ENCODE results near the gene SLC28A1. TPM values are rescaled to one million over a fixed set of nuclear protein-coding genes. Genes with fewer than 3 reads are reported as not detected.

SLC28A1 gene
- total RNA-seq, 2 experiments from 2014 or later: not detected

- POLR2A ChIA-PET: no interaction called here
- no peaks in the 10 kb centered on the region for H3K9me3 Mint-ChIP-seq
These were observed 4.2 kb downstream of the SLC28A1 start for GRCh38 chr15:84888639-84889038.

GRCh38 chr15:84889313-84889990 is 5.0 kb downstream of the SLC28A1 start:
- Mint-ChIP-seq H3K9me3 (no peaks in the 10 kb centered on the region), H3K4me1 (ENCODE audit: low read depth) (peaks cover 2% of the 10 kb centered on the region), H3K4me3 (no peak overlapping the region), H3K36me3 (ENCODE audit: low read depth) (no peaks in the 10 kb centered on the region), H3K27ac (no peak overlapping the region), H3K27me3 (no peaks in the 10 kb centered on the region)
- no peak for ATAC-seq
- no peak for DNase-seq
- ChIA-PET POLR2A (interaction anchor here (0.6 kb wide), 1 partner anchor 146 kb away, joined by 3 read pairs; no protein-coding TSS in a partner anchor), CTCF (no interaction called here)
- TF ChIP-seq, protein P1, sequence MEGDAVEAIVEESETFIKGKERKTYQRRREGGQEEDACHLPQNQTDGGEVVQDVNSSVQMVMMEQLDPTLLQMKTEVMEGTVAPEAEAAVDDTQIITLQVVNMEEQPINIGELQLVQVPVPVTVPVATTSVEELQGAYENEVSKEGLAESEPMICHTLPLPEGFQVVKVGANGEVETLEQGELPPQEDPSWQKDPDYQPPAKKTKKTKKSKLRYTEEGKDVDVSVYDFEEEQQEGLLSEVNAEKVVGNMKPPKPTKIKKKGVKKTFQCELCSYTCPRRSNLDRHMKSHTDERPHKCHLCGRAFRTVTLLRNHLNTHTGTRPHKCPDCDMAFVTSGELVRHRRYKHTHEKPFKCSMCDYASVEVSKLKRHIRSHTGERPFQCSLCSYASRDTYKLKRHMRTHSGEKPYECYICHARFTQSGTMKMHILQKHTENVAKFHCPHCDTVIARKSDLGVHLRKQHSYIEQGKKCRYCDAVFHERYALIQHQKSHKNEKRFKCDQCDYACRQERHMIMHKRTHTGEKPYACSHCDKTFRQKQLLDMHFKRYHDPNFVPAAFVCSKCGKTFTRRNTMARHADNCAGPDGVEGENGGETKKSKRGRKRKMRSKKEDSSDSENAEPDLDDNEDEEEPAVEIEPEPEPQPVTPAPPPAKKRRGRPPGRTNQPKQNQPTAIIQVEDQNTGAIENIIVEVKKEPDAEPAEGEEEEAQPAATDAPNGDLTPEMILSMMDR (IDR thresholded peaks at IDR 0.05): no peak
- intact Hi-C loops (cut with micrococcal nuclease): no loop called here

More at GRCh38 chr15:84888639-84889038, 4.2 kb downstream of the SLC28A1 start:
- Mint-ChIP-seq H3K4me3 (no peak overlapping the region), H3K4me1 (ENCODE audit: low read depth) (peaks cover 2% of the 10 kb centered on the region), H3K27me3 (no peaks in the 10 kb centered on the region), H3K36me3 (ENCODE audit: low read depth) (no peaks in the 10 kb centered on the region), H3K27ac (no peak overlapping the region)
- DNase-seq (no peak), ATAC-seq (no peak)
- TF ChIP-seq, protein P1 (IDR thresholded peaks at IDR 0.05): no peak
- intact Hi-C loops (cut with micrococcal nuclease): no loop called here
- CTCF ChIA-PET: no interaction called here

- ChIA-PET POLR2A (interaction anchor here (0.6 kb wide), 1 partner anchor 146 kb away, joined by 3 read pairs; no protein-coding TSS in a partner anchor), CTCF (no interaction called here)
- H3K36me3 Mint-ChIP-seq (ENCODE audit: low read depth): no peaks in the 10 kb centered on the region
- intact Hi-C loops (cut with micrococcal nuclease): no loop called here
- DNase-seq: no peak
- H3K9me3 Mint-ChIP-seq: no peaks in the 10 kb centered on the region
- no peak overlapping the region for H3K4me3 Mint-ChIP-seq
- no peak for ATAC-seq
- no peak overlapping the region for H3K27ac Mint-ChIP-seq
- H3K27me3 Mint-ChIP-seq: no peaks in the 10 kb centered on the region
- TF ChIP-seq, protein P1 (IDR thresholded peaks at IDR 0.05): no peak
- H3K4me1 Mint-ChIP-seq (ENCODE audit: low read depth): peaks cover 2% of the 10 kb centered on the region
These were observed 5.7 kb downstream of the SLC28A1 start for GRCh38 chr15:84889991-84890669.

DNA sequence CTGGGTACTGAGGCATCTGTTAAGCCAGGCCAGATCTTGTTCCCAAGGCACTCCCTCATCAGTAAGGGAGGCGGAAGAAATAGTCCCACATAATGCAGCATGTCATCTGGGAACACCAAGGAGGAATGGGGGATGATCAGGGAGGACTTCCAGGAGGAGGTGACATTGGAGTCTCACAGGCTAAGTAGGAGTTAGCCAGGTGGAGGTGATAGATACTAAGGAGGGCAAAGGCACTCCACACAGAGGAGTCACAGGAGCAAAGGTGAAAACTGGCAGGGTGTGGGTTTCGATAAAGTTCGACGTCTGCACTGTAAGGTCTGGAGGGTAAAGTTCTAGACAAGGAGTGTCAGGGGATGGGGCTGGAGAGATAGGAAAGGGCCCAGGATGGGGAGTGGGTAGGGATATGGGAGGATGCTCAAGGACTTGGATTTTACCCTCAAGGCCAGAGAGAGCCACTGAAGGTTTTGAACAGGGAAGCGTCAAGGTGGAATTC is 6.3 kb downstream of the SLC28A1 start:
- Mint-ChIP-seq H3K27ac (no peak overlapping the region), H3K36me3 (ENCODE audit: low read depth) (no peaks in the 10 kb centered on the region), H3K4me1 (ENCODE audit: low read depth) (peaks cover 2% of the 10 kb centered on the region), H3K9me3 (no peaks in the 10 kb centered on the region), H3K4me3 (no peak overlapping the region), H3K27me3 (no peaks in the 10 kb centered on the region)
- intact Hi-C loops (cut with micrococcal nuclease): no loop called here
- ChIA-PET POLR2A (no interaction called here), CTCF (no interaction called here)
- ATAC-seq (no peak), DNase-seq (no peak)
- TF ChIP-seq, protein P1 (IDR thresholded peaks at IDR 0.05): no peak

- ChIA-PET CTCF (no interaction called here), POLR2A (no interaction called here)
- H3K27ac Mint-ChIP-seq: no peak overlapping the region
- no peaks in the 10 kb centered on the region for H3K9me3 Mint-ChIP-seq
- peaks cover 2% of the 10 kb centered on the region for H3K4me1 Mint-ChIP-seq (ENCODE audit: low read depth)
- H3K36me3 Mint-ChIP-seq (ENCODE audit: low read depth): no peaks in the 10 kb centered on the region
- no peak for ATAC-seq
- DNase-seq: no peak
- peaks cover 4% of the 10 kb centered on the region for H3K27me3 Mint-ChIP-seq
- intact Hi-C loops (cut with micrococcal nuclease): no loop called here
- TF ChIP-seq, protein P1 (IDR thresholded peaks at IDR 0.05): no peak
- H3K4me3 Mint-ChIP-seq: no peak overlapping the region
These were observed 6.9 kb downstream of the SLC28A1 start for GRCh38 chr15:84891339-84891738.

All from activated CD8-positive, alpha-beta T cell treated with anti-CD3 and anti-CD28 coated beads for 36 hours (primary cell).